Muscle layer of colon (tissue), 2 donors: Measurements from ENCODE around the gene COL4A1.
"Not testable (repeated sequence)": the region's sequence is repeated elsewhere in the genome, so short reads cannot be mapped to it uniquely, and the experiment has no call there.

Source experiments
- H3K27ac ChIP-seq: one replicate; pipeline ENCODE4 v1.7.0; 2013; ENCODE audit warnings: low read depth, mild to moderate bottlenecking, low read length, moderate library complexity
- H3K27me3 ChIP-seq, 2 donors: one replicate each; pipeline ENCODE4 v1.7.0; 2013; ENCODE audit warnings: low read length in 2 of 2, mild to moderate bottlenecking in 2 of 2; ENCODE audit not compliant: insufficient read depth in 2 of 2, control insufficient read depth in 1 of 2
- H3K36me3 ChIP-seq: one replicate; pipeline ENCODE4 v1.7.0; 2013; ENCODE audit warnings: mild to moderate bottlenecking, low read length; ENCODE audit not compliant: insufficient read depth
- H3K4me1 ChIP-seq: one replicate; pipeline ENCODE4 v1.7.0; 2013; ENCODE audit warnings: mild to moderate bottlenecking, low read length; ENCODE audit not compliant: insufficient read depth
- H3K4me3 ChIP-seq, 2 donors: one replicate each; pipeline ENCODE4 v1.7.0; 2013; ENCODE audit warnings: low read length in 2 of 2, low read depth in 1 of 2, mild to moderate bottlenecking in 1 of 2, moderate library complexity in 1 of 2
- H3K9ac ChIP-seq: one replicate; pipeline ENCODE4 v1.7.0; 2013; ENCODE audit warnings: low read length
- H3K9me3 ChIP-seq: one replicate; pipeline ENCODE4 v1.7.0; 2013; ENCODE audit warnings: mild to moderate bottlenecking, low read length
- donor health status: abdominal sarcoma.
- donor health status: Adenocarcinoma of cecum.

The COL4A1 gene

GRCh38 chr13:110322126-110322827 lies 15.3 kb upstream of the COL4A1 start:
- no peaks in the 10 kb centered on the region for H3K9me3 ChIP-seq
- peaks cover 90% of the 10 kb centered on the region for H3K4me1 ChIP-seq
- H3K4me3 ChIP-seq, result no peak overlapping the region
- no peaks in the 10 kb centered on the region for H3K27me3 ChIP-seq
- peaks cover 7% of the 10 kb centered on the region for H3K36me3 ChIP-seq
- H3K9ac ChIP-seq, result no peak overlapping the region
- peak overlapping the region; percentile 74 for H3K27ac ChIP-seq

GRCh38 chr13:110321573-110321972 lies 14.6 kb upstream of the COL4A1 start:
- not testable (repeated sequence) for H3K27me3 ChIP-seq, H3K9me3 ChIP-seq, H3K9ac ChIP-seq, H3K4me3 ChIP-seq
- Histone ChIP-seq H3K4me1 (peaks cover 90% of the 10 kb centered on the region), H3K36me3 (peaks cover 14% of the 10 kb centered on the region), H3K27ac (peak overlapping the region; percentile 74)

- peak overlapping the region; percentile 47 for H3K27ac ChIP-seq
Measured at GRCh38 chr13:110320645-110321044, 13.7 kb upstream of the COL4A1 start.

GRCh38 chr13:110319774-110320509 lies 13.0 kb upstream of the COL4A1 start:
- peak overlapping the region; percentile 47 for H3K27ac ChIP-seq

More at GRCh38 chr13:110320645-110321044, 13.7 kb upstream of the COL4A1 start:
- peaks cover 90% of the 10 kb centered on the region for H3K4me1 ChIP-seq
- H3K4me3 ChIP-seq, result no peak overlapping the region
- no peaks in the 10 kb centered on the region for H3K27me3 ChIP-seq
- H3K9ac ChIP-seq, result no peak overlapping the region
- peaks cover 19% of the 10 kb centered on the region for H3K36me3 ChIP-seq
- no peaks in the 10 kb centered on the region for H3K9me3 ChIP-seq

GRCh38 chr13:110319397-110319773 lies 12.4 kb upstream of the COL4A1 start:
- Histone ChIP-seq H3K4me3 (no peak overlapping the region), H3K36me3 (peaks cover 19% of the 10 kb centered on the region), H3K4me1 (peaks cover 90% of the 10 kb centered on the region), H3K9ac (no peak overlapping the region), H3K27ac (peak overlapping the region; percentile 47), H3K9me3 (no peaks in the 10 kb centered on the region), H3K27me3 (no peaks in the 10 kb centered on the region)

More at GRCh38 chr13:110319774-110320509, 13.0 kb upstream of the COL4A1 start:
- H3K36me3 ChIP-seq, result peaks cover 19% of the 10 kb centered on the region
- no peak overlapping the region for H3K4me3 ChIP-seq
- H3K9ac ChIP-seq, result no peak overlapping the region
- peaks cover 90% of the 10 kb centered on the region for H3K4me1 ChIP-seq
- H3K9me3 ChIP-seq, result no peaks in the 10 kb centered on the region
- H3K27me3 ChIP-seq, result no peaks in the 10 kb centered on the region

- Histone ChIP-seq H3K9ac (no peak overlapping the region), H3K27me3 (no peaks in the 10 kb centered on the region), H3K4me1 (peaks cover 90% of the 10 kb centered on the region), H3K36me3 (peaks cover 19% of the 10 kb centered on the region), H3K27ac (peak overlapping the region; percentile 51), H3K4me3 (no peak overlapping the region), H3K9me3 (no peaks in the 10 kb centered on the region)
Measured at GRCh38 chr13:110318920-110319319, 12.0 kb upstream of the COL4A1 start.

- peaks cover 85% of the 10 kb centered on the region for H3K4me1 ChIP-seq
- H3K9me3 ChIP-seq, result no peaks in the 10 kb centered on the region
- H3K27ac ChIP-seq, result peak overlapping the region; percentile 51
- no peaks in the 10 kb centered on the region for H3K27me3 ChIP-seq
- H3K36me3 ChIP-seq, result peaks cover 19% of the 10 kb centered on the region
- no peak overlapping the region for H3K4me3 ChIP-seq
- no peak overlapping the region for H3K9ac ChIP-seq
Measured at GRCh38 chr13:110317496-110318195, 10.7 kb upstream of the COL4A1 start.

- Histone ChIP-seq H3K9me3 (no peaks in the 10 kb centered on the region), H3K9ac (no peak overlapping the region), H3K27ac (peak overlapping the region; percentile 10), H3K36me3 (peaks cover 19% of the 10 kb centered on the region), H3K4me1 (peaks cover 85% of the 10 kb centered on the region), H3K27me3 (no peaks in the 10 kb centered on the region), H3K4me3 (no peak overlapping the region)
Measured at GRCh38 chr13:110317093-110317492, 10.1 kb upstream of the COL4A1 start.

- Histone ChIP-seq H3K9ac (no peak overlapping the region), H3K4me3 (no peak overlapping the region), H3K36me3 (peaks cover 20% of the 10 kb centered on the region), H3K4me1 (peaks cover 89% of the 10 kb centered on the region), H3K27me3 (no peaks in the 10 kb centered on the region), H3K9me3 (no peaks in the 10 kb centered on the region), H3K27ac (peak overlapping the region; percentile 58)
Measured at GRCh38 chr13:110316196-110316595, 9.2 kb upstream of the COL4A1 start.

GRCh38 chr13:110314516-110315245 lies 7.7 kb upstream of the COL4A1 start:
- Histone ChIP-seq H3K27me3 (no peaks in the 10 kb centered on the region), H3K9me3 (no peaks in the 10 kb centered on the region), H3K9ac (peak overlapping the region; percentile 11), H3K36me3 (peaks cover 33% of the 10 kb centered on the region), H3K4me3 (peak overlapping the region in 1 of 2 donors; percentile 29), H3K4me1 (peaks cover 93% of the 10 kb centered on the region), H3K27ac (peak overlapping the region; percentile 82)

GRCh38 chr13:110313733-110314132 lies 6.8 kb upstream of the COL4A1 start:
- H3K27ac ChIP-seq, result peak overlapping the region; percentile 82
- peaks cover 33% of the 10 kb centered on the region for H3K36me3 ChIP-seq
- peaks cover 88% of the 10 kb centered on the region for H3K4me1 ChIP-seq
- not testable (repeated sequence) for H3K9me3 ChIP-seq, H3K9ac ChIP-seq, H3K27me3 ChIP-seq
- peak overlapping the region in 1 of 2 donors; percentile 29 for H3K4me3 ChIP-seq
